Type B pancreatic cell (in vitro differentiated cells): ENCODE data around the gene MAPK14. TPM values are rescaled to one million over a fixed set of nuclear protein-coding genes. Genes with fewer than 3 reads are reported as not detected.

Experiments
- DNase-seq: peaks from one replicate; pipeline ENCODE4 v3.0.0; 2021; ENCODE audit warnings: mixed read lengths; ENCODE audit not compliant: unreplicated experiment; ENCODE audit errors: extremely low spot score
- H3K27ac Mint-ChIP-seq: 2 replicates; pipeline ENCODE4 v1.8.0; 2021; ENCODE audit warnings: mild to moderate bottlenecking, mixed read lengths
- H3K27me3 Mint-ChIP-seq: 2 replicates; pipeline ENCODE4 v1.8.0; 2021; ENCODE audit warnings: mixed read lengths
- H3K36me3 Mint-ChIP-seq: 2 replicates; pipeline ENCODE4 v1.8.0; 2021; ENCODE audit warnings: mixed read lengths
- H3K4me1 Mint-ChIP-seq: one replicate; pipeline ENCODE4 v1.8.0; 2021; ENCODE audit warnings: mixed read lengths; ENCODE audit not compliant: unreplicated experiment
- H3K4me3 Mint-ChIP-seq: 2 replicates; pipeline ENCODE4 v1.8.0; 2021; ENCODE audit warnings: mild to moderate bottlenecking, mixed read lengths
- H3K9me3 Mint-ChIP-seq: 2 replicates; pipeline ENCODE4 v1.8.0; 2021; ENCODE audit warnings: mixed read lengths
- CTCF ChIP-seq: fragments of 200-600 bp; sonication (generic); conservative IDR thresholded peaks from 2 replicates; pipeline ENCODE4 v1.5.0; 2021; ENCODE audit warnings: antibody characterized with exemption, mild to moderate bottlenecking
- total RNA-seq: library from RNA; stranded (reverse); gene quantifications from 2 replicates; pipeline ENCODE4 v1.2.1, GENCODE V29; 2021; ENCODE audit warnings: low replicate concordance

MAPK14 gene
- total RNA-seq, 1 donor from 2014 or later: 40.1 TPM

- TF ChIP-seq CTCF: no peak
- H3K27ac Mint-ChIP-seq: no peak overlapping the region
- H3K4me3 Mint-ChIP-seq: no peak overlapping the region
- peaks cover 4% of the 10 kb centered on the region for H3K4me1 Mint-ChIP-seq
- peaks cover 8% of the 10 kb centered on the region for H3K36me3 Mint-ChIP-seq
- no peak for DNase-seq
- H3K9me3 Mint-ChIP-seq: no peaks in the 10 kb centered on the region
- no peaks in the 10 kb centered on the region for H3K27me3 Mint-ChIP-seq
These were observed 27.3 kb downstream of the MAPK14 start for GRCh38 chr6:36054956-36055355.

GRCh38 chr6:36056178-36056577 is 28.6 kb downstream of the MAPK14 start:
- Mint-ChIP-seq H3K9me3 (no peaks in the 10 kb centered on the region), H3K4me3 (no peak overlapping the region), H3K36me3 (peaks cover 15% of the 10 kb centered on the region), H3K4me1 (peaks cover 4% of the 10 kb centered on the region), H3K27me3 (no peaks in the 10 kb centered on the region), H3K27ac (no peak overlapping the region)
- DNase-seq: no peak
- TF ChIP-seq CTCF: no peak

- Mint-ChIP-seq H3K27ac (no peak overlapping the region), H3K4me1 (peaks cover 19% of the 10 kb centered on the region), H3K27me3 (no peaks in the 10 kb centered on the region), H3K9me3 (no peaks in the 10 kb centered on the region), H3K4me3 (no peak overlapping the region), H3K36me3 (peaks cover 22% of the 10 kb centered on the region)
- no peak for DNase-seq
- TF ChIP-seq CTCF: no peak
These were observed 33.6 kb downstream of the MAPK14 start for GRCh38 chr6:36061236-36061635.

GRCh38 chr6:36062247-36062646 is 34.6 kb downstream of the MAPK14 start:
- no peaks in the 10 kb centered on the region for H3K27me3 Mint-ChIP-seq
- peaks cover 23% of the 10 kb centered on the region for H3K4me1 Mint-ChIP-seq
- no peak for DNase-seq
- no peak overlapping the region for H3K27ac Mint-ChIP-seq
- no peak for TF ChIP-seq CTCF
- H3K4me3 Mint-ChIP-seq: no peak overlapping the region
- peaks cover 22% of the 10 kb centered on the region for H3K36me3 Mint-ChIP-seq
- no peaks in the 10 kb centered on the region for H3K9me3 Mint-ChIP-seq

- H3K9me3 Mint-ChIP-seq: no peaks in the 10 kb centered on the region
- H3K27me3 Mint-ChIP-seq: no peaks in the 10 kb centered on the region
- no peak overlapping the region for H3K4me3 Mint-ChIP-seq
- DNase-seq: no peak
- H3K27ac Mint-ChIP-seq: no peak overlapping the region
- H3K4me1 Mint-ChIP-seq: peaks cover 34% of the 10 kb centered on the region
- TF ChIP-seq CTCF: no peak
- peaks cover 22% of the 10 kb centered on the region for H3K36me3 Mint-ChIP-seq
These were observed 35.9 kb downstream of the MAPK14 start for GRCh38 chr6:36063318-36064060.
